GM23338 (cell line): Measurements from ENCODE around the gene RUSC2. TPM values are rescaled to one million over a fixed set of nuclear protein-coding genes. Genes with fewer than 3 reads are reported as not detected.

Experiments
- CREB1 ChIP-seq: fragments of 250-450 bp; sonication (Bioruptor Pico); IDR thresholded peaks from 2 replicates; pipeline ENCODE4 v1.5.0; 2020; ENCODE audit warnings: low read depth, mild to moderate bottlenecking, moderate library complexity
- EZH2phosphoT487 ChIP-seq: fragments of 200-600 bp; sonication (generic); IDR thresholded peaks from one replicate; pipeline ENCODE4 v1.8.1; 2018; ENCODE audit warnings: antibody characterized with exemption; ENCODE audit not compliant: unreplicated experiment
- POLR2AphosphoS5 ChIP-seq: IDR thresholded peaks from 2 replicates; pipeline ENCODE4 v1.6.1; 2016; ENCODE audit warnings: antibody characterized with exemption, low read depth
- ZNF114 ChIP-seq: fragments of 250-450 bp; sonication (Bioruptor Pico); IDR thresholded peaks from 2 replicates; pipeline ENCODE4 v1.5.0; 2020; ENCODE audit warnings: mild to moderate bottlenecking, moderate library complexity
- ZNF331 ChIP-seq: fragments of 250-450 bp; sonication (Bioruptor Pico); IDR thresholded peaks from 2 replicates; pipeline ENCODE4 v1.5.0; 2020; ENCODE audit warnings: low read depth, mild to moderate bottlenecking, moderate library complexity
- polyA plus RNA-seq: library from polyadenylated mRNA; unstranded; fragments of >200 nt; fragmentation: Nextera tagmentation; extraction: Ambion mirVana; gene quantifications from 2 replicates; pipeline ENCODE4 v1.2.1, GENCODE V29; 2016
- total RNA-seq: library from RNA; depleted of rRNA; stranded (reverse); fragments of >200 nt; shearing (Covaris generic); gene quantifications from 2 replicates; pipeline ENCODE4 v1.2.3, GENCODE V29; 2014
- TF ChIP-seq, protein P1 (sequence below): fragments of 250-450 bp; sonication (Bioruptor Pico); IDR thresholded peaks from 2 replicates; pipeline ENCODE4 v1.5.0; 2020; ENCODE audit warnings: mild to moderate bottlenecking, moderate library complexity
- TF ChIP-seq, protein P2 (sequence below): IDR thresholded peaks from one replicate; pipeline ENCODE4 v1.6.1; 2018; ENCODE audit warnings: antibody characterized with exemption; ENCODE audit not compliant: unreplicated experiment

The RUSC2 gene
- total and polyA plus RNA-seq, 2 experiments from 2014 or later, result 3.0 to 8.2 TPM

DNA sequence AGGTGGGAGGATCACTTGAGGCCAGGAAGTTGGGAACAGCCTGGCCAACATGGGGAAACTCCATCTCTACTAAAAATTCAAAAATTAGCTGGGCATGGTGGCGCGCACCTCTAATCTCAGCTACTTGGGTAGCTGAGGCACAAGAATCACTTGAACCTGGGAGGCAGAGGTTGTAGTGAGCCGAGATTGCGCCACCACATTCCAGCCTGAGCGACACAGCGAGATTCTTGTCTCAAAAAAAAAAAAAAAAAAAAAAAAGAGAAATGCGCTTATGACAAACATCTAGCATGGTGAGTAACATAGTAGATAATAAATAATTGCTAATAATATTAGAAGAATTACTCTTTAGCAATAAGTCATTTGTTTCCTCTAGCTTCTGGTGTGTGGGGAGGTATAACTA is 25.9 kb downstream of the RUSC2 start (continued):
- TF ChIP-seq, protein P1, sequence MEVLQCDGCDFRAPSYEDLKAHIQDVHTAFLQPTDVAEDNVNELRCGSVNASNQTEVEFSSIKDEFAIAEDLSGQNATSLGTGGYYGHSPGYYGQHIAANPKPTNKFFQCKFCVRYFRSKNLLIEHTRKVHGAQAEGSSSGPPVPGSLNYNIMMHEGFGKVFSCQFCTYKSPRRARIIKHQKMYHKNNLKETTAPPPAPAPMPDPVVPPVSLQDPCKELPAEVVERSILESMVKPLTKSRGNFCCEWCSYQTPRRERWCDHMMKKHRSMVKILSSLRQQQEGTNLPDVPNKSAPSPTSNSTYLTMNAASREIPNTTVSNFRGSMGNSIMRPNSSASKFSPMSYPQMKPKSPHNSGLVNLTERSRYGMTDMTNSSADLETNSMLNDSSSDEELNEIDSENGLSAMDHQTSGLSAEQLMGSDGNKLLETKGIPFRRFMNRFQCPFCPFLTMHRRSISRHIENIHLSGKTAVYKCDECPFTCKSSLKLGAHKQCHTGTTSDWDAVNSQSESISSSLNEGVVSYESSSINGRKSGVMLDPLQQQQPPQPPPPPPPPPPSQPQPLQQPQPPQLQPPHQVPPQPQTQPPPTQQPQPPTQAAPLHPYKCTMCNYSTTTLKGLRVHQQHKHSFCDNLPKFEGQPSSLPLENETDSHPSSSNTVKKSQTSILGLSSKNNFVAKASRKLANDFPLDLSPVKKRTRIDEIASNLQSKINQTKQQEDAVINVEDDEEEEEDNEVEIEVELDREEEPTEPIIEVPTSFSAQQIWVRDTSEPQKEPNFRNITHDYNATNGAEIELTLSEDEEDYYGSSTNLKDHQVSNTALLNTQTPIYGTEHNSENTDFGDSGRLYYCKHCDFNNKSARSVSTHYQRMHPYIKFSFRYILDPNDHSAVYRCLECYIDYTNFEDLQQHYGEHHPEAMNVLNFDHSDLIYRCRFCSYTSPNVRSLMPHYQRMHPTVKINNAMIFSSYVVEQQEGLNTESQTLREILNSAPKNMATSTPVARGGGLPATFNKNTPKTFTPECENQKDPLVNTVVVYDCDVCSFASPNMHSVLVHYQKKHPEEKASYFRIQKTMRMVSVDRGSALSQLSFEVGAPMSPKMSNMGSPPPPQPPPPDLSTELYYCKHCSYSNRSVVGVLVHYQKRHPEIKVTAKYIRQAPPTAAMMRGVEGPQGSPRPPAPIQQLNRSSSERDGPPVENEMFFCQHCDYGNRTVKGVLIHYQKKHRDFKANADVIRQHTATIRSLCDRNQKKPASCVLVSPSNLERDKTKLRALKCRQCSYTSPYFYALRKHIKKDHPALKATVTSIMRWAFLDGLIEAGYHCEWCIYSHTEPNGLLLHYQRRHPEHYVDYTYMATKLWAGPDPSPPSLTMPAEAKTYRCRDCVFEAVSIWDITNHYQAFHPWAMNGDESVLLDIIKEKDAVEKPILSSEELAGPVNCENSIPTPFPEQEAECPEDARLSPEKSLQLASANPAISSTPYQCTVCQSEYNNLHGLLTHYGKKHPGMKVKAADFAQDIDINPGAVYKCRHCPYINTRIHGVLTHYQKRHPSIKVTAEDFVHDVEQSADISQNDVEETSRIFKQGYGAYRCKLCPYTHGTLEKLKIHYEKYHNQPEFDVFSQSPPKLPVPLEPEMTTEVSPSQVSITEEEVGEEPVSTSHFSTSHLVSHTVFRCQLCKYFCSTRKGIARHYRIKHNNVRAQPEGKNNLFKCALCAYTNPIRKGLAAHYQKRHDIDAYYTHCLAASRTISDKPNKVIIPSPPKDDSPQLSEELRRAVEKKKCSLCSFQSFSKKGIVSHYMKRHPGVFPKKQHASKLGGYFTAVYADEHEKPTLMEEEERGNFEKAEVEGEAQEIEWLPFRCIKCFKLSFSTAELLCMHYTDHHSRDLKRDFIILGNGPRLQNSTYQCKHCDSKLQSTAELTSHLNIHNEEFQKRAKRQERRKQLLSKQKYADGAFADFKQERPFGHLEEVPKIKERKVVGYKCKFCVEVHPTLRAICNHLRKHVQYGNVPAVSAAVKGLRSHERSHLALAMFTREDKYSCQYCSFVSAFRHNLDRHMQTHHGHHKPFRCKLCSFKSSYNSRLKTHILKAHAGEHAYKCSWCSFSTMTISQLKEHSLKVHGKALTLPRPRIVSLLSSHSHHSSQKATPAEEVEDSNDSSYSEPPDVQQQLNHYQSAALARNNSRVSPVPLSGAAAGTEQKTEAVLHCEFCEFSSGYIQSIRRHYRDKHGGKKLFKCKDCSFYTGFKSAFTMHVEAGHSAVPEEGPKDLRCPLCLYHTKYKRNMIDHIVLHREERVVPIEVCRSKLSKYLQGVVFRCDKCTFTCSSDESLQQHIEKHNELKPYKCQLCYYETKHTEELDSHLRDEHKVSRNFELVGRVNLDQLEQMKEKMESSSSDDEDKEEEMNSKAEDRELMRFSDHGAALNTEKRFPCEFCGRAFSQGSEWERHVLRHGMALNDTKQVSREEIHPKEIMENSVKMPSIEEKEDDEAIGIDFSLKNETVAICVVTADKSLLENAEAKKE (CRISPR knock-in tag), result no peak
- TF ChIP-seq EZH2phosphoT487 (no peak), POLR2AphosphoS5 (no peak), CREB1 (CRISPR knock-in tag) (no peak), ZNF114 (CRISPR knock-in tag) (no peak), ZNF331 (CRISPR knock-in tag) (no peak)
- TF ChIP-seq, protein P2, sequence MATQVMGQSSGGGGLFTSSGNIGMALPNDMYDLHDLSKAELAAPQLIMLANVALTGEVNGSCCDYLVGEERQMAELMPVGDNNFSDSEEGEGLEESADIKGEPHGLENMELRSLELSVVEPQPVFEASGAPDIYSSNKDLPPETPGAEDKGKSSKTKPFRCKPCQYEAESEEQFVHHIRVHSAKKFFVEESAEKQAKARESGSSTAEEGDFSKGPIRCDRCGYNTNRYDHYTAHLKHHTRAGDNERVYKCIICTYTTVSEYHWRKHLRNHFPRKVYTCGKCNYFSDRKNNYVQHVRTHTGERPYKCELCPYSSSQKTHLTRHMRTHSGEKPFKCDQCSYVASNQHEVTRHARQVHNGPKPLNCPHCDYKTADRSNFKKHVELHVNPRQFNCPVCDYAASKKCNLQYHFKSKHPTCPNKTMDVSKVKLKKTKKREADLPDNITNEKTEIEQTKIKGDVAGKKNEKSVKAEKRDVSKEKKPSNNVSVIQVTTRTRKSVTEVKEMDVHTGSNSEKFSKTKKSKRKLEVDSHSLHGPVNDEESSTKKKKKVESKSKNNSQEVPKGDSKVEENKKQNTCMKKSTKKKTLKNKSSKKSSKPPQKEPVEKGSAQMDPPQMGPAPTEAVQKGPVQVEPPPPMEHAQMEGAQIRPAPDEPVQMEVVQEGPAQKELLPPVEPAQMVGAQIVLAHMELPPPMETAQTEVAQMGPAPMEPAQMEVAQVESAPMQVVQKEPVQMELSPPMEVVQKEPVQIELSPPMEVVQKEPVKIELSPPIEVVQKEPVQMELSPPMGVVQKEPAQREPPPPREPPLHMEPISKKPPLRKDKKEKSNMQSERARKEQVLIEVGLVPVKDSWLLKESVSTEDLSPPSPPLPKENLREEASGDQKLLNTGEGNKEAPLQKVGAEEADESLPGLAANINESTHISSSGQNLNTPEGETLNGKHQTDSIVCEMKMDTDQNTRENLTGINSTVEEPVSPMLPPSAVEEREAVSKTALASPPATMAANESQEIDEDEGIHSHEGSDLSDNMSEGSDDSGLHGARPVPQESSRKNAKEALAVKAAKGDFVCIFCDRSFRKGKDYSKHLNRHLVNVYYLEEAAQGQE, result no peak
